22Rv1 (cell line): ENCODE measurements around the gene MTMR10.

Experiments used
- H3K27ac ChIP-seq: fragments of 450-650 bp; 2 replicates; pipeline ENCODE4 v1.5.1; 2017
- CTCF ChIP-seq: fragments of 450-650 bp; IDR thresholded peaks from 2 replicates; pipeline ENCODE4 v1.5.1; 2017; ENCODE audit warnings: mild to moderate bottlenecking
- ZFX ChIP-seq: fragments of 450-650 bp; IDR thresholded peaks from 2 replicates; pipeline ENCODE4 v1.6.1; 2017; ENCODE audit warnings: antibody characterized with exemption, borderline replicate concordance

The MTMR10 gene

GRCh38 chr15:30922480-30923311 is 68.7 kb downstream of the MTMR10 start:
- no peak for TF ChIP-seq ZFX
- no peak for TF ChIP-seq CTCF
- no peak overlapping the region for H3K27ac ChIP-seq

GRCh38 chr15:30921781-30922479 is 69.5 kb downstream of the MTMR10 start:
- H3K27ac ChIP-seq = no peak overlapping the region
- TF ChIP-seq CTCF (no peak), ZFX (no peak)

GRCh38 chr15:30921106-30921505 is 70.3 kb downstream of the MTMR10 start:
- TF ChIP-seq CTCF = no peak
- TF ChIP-seq ZFX = no peak
- H3K27ac ChIP-seq = no peak overlapping the region

- TF ChIP-seq ZFX = no peak
- TF ChIP-seq CTCF = no peak
- H3K27ac ChIP-seq = no peak overlapping the region
These were observed 71.4 kb downstream of the MTMR10 start for GRCh38 chr15:30919877-30920550.

GRCh38 chr15:30918366-30918765 is 73.1 kb downstream of the MTMR10 start:
- TF ChIP-seq CTCF (no peak), ZFX (no peak)
- H3K27ac ChIP-seq = no peak overlapping the region

- H3K27ac ChIP-seq = no peak overlapping the region
- TF ChIP-seq ZFX (no peak), CTCF (no peak)
These were observed 73.8 kb downstream of the MTMR10 start for GRCh38 chr15:30917675-30918074.
